ENCODE results near the gene SPRYD7.

- no peak for TF ChIP-seq CTCF (IDR thresholded peaks at IDR 0.05)
- no peak for TF ChIP-seq POLR2A (IDR thresholded peaks at IDR 0.05)
- no peak for TF ChIP-seq EP300 (IDR thresholded peaks at IDR 0.05)
These were observed 27.5 kb downstream of the SPRYD7 start for GRCh38 chr13:49908637-49909036.
